Activated CD8-positive, alpha-beta T cell treated with anti-CD3 and anti-CD28 coated beads, Interleukin-2, amount 10 ng/mL, durations not matched to agents 7 days and 5 days (primary cell): ENCODE results near the gene SLC25A48. TPM values are rescaled to one million over a fixed set of nuclear protein-coding genes. Genes with fewer than 3 reads are reported as not detected.
"Not testable (repeated sequence)": the region's sequence is repeated elsewhere in the genome, so short reads cannot be mapped to it uniquely, and the experiment has no call there.

Experiments
- ATAC-seq: fragments of 150-1000 bp; cut with Tn5 transposase; one replicate; pipeline ENCODE4 v1.10.0; 2021; ENCODE audit warnings: moderate library complexity
- CTCF ChIA-PET: fragments of 350-600 bp; sonication (Branson Sonifier 250); formaldehyde crosslinking; loops from one replicate; lab custom pipeline; 2021; ENCODE audit warnings: antibody characterized with exemption; lab: Charles Lee
- POLR2A ChIA-PET: fragments of 350-600 bp; sonication (Branson Sonifier 250); formaldehyde crosslinking; loops from one replicate; lab custom pipeline; 2021; ENCODE audit warnings: antibody characterized with exemption; lab: Charles Lee
- DNase-seq: peaks from one replicate; pipeline ENCODE4 v3.0.0-alpha.2; 2020
- H3K27ac Mint-ChIP-seq: one replicate; pipeline ENCODE4 v1.8.0; 2021; ENCODE audit warnings: mild to moderate bottlenecking, mixed read lengths
- H3K27me3 Mint-ChIP-seq: one replicate; pipeline ENCODE4 v1.8.0; 2021; ENCODE audit warnings: low read depth, mixed read lengths
- H3K36me3 Mint-ChIP-seq: one replicate; pipeline ENCODE4 v1.8.0; 2021; ENCODE audit warnings: low read depth, mixed read lengths
- H3K4me1 Mint-ChIP-seq: one replicate; pipeline ENCODE4 v1.8.0; 2021; ENCODE audit warnings: low read depth, mixed read lengths
- H3K4me3 Mint-ChIP-seq: one replicate; pipeline ENCODE4 v1.8.0; 2021; ENCODE audit warnings: mild to moderate bottlenecking, mixed read lengths
- H3K9me3 Mint-ChIP-seq: one replicate; pipeline ENCODE4 v1.8.0; 2022; ENCODE audit warnings: mixed read lengths; ENCODE audit not compliant: insufficient read depth
- total RNA-seq, 2 experiments: library from RNA; stranded (reverse); gene quantifications; one replicate each; pipeline ENCODE4 v1.2.3, GENCODE V29; 2021

SLC25A48 gene
- total RNA-seq, 2 experiments from 2014 or later: not detected

DNA sequence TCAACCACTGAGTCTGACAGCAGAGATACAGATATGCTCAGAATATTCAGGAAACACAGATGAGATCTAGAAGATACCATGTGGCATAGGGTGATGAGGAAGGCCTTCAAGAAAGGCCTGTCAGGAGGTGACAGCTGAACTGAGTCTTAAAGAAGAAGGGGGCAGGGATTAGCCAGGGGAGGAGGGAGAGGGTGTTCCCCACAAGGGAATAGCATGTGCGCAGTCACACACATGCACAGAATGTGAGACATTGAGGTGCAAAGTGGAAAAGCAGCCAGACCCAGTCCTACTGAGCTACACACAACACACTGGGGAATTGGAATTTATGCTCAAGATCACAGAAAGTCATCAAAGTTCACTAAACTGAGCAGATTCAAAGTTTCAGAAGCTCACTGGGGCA is 3.0 kb upstream of the SLC25A48 start:
- DNase-seq (no peak), ATAC-seq (no peak)
- no peak overlapping the region for H3K4me3 Mint-ChIP-seq
- H3K27ac Mint-ChIP-seq: no peak overlapping the region
- ChIA-PET CTCF (interaction anchor here (2.1 to 3.2 kb wide), 3 partner anchors 266 to 369 kb away, joined by 12 to 30 read pairs (median 19); no protein-coding TSS in a partner anchor), POLR2A (no interaction called here)
- H3K36me3 Mint-ChIP-seq: no peaks in the 10 kb centered on the region
- no peaks in the 10 kb centered on the region for H3K9me3 Mint-ChIP-seq
- H3K27me3 Mint-ChIP-seq: peaks cover 32% of the 10 kb centered on the region
- peaks cover 3% of the 10 kb centered on the region for H3K4me1 Mint-ChIP-seq

DNA sequence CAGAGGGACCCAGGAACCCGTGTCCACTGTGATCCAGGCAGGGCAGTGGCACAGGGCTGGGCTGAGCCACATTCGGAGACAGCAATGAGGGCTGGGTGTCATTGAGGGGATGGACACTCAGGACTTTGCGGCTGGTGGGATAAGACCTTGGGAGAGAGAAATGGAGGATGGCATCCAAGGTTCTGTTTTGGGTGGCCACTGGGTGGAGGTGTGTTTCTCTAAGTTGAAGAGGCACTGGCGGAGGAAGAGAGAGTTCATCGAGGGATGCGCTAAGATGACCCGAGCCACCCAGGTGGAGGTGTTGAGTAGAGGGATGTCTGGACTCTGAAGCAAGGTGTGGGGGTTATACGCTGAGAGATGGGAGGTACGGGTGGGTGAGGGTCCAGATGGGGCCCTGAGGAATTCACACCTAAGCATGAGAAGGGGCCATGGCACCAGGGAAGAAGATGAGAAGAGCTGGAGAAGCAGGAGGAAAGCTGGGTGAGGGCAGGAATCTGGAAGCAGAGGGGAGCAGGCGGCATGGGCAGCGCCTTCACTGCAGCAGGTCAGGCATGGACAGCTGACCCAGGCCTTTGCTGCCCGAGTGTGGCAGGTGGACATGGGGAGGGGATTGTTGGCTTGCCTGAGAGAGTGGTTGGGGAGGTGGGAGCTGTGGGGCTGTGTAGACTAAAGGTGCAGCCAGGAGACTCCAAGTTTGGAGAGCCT is 2.5 kb upstream of the SLC25A48 start:
- Mint-ChIP-seq H3K9me3 (no peaks in the 10 kb centered on the region), H3K4me1 (peaks cover 3% of the 10 kb centered on the region), H3K27ac (no peak overlapping the region), H3K36me3 (no peaks in the 10 kb centered on the region), H3K27me3 (peaks cover 36% of the 10 kb centered on the region), H3K4me3 (no peak overlapping the region)
- no peak for ATAC-seq
- ChIA-PET POLR2A (no interaction called here), CTCF (interaction anchor here (2.4 to 3.2 kb wide), 2 partner anchors 267 to 370 kb away, joined by 12 to 19 read pairs; no protein-coding TSS in a partner anchor)
- DNase-seq: no peak

DNA sequence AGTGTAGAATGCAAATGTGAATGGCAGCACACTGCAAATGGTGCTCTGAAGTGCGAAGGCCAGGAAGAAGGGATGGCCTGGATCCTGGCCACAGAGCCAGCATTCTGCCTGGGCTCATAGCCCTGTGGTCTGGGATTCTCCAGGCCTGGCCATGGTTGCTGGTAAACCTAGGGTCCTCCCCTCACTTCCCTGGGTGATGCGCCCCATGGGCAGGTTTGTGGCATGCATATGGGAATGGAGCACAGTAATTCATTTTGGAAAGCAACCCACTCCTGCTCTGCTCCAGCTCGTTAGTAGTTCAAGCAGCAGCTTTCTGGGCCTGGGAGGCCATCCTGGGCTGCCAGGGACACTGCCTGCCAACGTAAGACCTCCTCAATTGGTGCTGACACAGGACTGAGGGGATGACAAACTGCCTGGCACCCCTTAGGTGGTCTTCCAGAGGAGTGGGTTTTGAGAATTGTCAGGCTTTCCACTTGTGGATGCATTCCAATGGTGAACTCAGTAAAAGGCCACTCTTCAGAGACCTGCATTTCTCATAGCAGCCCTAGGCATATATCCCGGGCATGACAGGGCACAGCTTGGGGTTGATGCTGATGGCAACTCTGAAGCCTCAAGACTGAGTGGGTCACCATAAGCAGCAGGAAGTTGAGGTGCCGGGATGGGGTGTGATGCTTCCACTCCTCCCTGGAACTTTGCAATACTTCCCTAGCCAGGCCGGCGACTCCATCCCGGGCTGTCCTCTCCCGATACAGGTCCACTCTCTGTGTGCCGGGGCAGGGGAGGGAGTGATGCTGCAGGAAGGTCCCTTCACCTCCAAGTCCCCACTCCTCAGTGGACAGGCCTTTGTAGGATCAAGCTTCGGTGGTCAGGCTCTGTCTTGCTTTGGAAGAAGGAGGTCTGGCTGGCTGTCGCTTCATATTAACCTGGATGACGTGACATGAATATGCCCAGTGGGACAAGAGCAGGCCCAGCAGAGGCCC is 1.2 kb upstream of the SLC25A48 start:
- no peaks in the 10 kb centered on the region for H3K9me3 Mint-ChIP-seq
- H3K36me3 Mint-ChIP-seq: no peaks in the 10 kb centered on the region
- H3K4me1 Mint-ChIP-seq: peaks cover 3% of the 10 kb centered on the region
- CTCF ChIA-PET: interaction anchor here (1.1 kb wide), 1 partner anchor 272 kb away, joined by 3 read pairs; no protein-coding TSS in a partner anchor
- peaks cover 39% of the 10 kb centered on the region for H3K27me3 Mint-ChIP-seq
- DNase-seq (no peak), ATAC-seq (no peak)
- H3K4me3 Mint-ChIP-seq: no peak overlapping the region
- POLR2A ChIA-PET: no interaction called here
- no peak overlapping the region for H3K27ac Mint-ChIP-seq

DNA sequence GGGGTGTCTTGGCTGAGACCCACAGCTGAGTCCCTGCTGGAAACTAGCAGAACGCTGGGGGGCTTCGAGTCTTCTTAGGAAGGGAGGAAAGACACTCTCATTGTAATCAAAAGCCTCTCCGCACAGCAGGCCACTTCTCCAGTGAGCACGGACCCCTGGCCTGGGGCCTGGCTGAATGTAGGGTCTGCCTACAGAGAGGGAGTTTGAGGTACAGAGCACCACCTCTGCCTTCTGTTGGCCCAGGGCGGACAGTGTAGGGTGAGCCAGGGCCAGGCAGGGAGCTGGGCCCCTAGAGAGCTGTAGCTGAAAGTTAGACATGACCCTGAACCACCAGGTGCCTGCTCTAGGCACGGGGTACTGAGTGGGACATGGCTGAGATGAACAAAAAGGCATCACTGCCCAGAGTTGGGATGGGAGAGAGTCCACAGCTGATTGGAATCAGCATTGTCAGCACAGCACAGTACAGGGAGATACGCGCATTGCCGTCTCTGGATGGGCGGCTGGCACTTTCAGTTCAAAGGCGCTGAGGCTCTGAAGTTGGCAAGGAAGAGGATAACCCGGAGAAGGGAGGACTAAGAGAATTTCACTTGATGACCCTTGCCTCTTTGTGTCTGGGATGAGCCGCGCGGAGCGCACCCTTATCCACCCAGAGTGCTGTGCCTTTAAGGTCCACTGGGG is 363 bp upstream of the SLC25A48 start:
- Mint-ChIP-seq H3K4me1 (peaks cover 3% of the 10 kb centered on the region), H3K9me3 (no peaks in the 10 kb centered on the region), H3K27me3 (peaks cover 41% of the 10 kb centered on the region), H3K27ac (no peak overlapping the region), H3K4me3 (no peak overlapping the region), H3K36me3 (no peaks in the 10 kb centered on the region)
- peak; percentile 31 for ATAC-seq
- DNase-seq: no peak
- ChIA-PET CTCF (interaction anchor here (0.5 to 1.7 kb wide), 3 partner anchors 273 to 1500 kb away, joined by 3 to 7 read pairs (median 3); no protein-coding TSS in a partner anchor), POLR2A (no interaction called here)

DNA sequence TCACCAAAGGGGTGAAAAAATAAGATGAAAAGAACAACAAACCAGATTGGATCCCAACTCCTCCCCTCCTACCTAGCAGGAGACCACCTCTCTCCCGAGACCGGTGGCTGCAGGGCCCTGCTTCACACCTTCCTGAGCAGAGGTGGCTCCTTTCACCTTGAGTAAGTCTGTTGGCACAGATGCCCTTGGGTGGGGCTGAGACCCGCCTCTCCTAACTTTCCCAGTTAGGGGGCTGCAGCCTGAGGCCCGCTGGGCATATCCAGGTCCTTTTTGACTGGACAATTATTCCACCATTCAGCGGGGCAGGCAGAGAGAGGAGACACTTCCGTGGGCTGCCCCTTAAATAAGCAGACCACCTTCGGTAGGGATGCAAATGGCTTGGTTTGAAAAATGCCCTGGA is 1.3 kb downstream of the SLC25A48 start:
- CTCF ChIA-PET: interaction anchor here (1.0 to 1.7 kb wide), 2 partner anchors 270 to 275 kb away, joined by 3 to 7 read pairs; no protein-coding TSS in a partner anchor
- no peaks in the 10 kb centered on the region for H3K4me1 Mint-ChIP-seq
- H3K36me3 Mint-ChIP-seq: no peaks in the 10 kb centered on the region
- POLR2A ChIA-PET: no interaction called here
- H3K9me3 Mint-ChIP-seq: no peaks in the 10 kb centered on the region
- ATAC-seq: no peak
- H3K27me3 Mint-ChIP-seq: peaks cover 43% of the 10 kb centered on the region
- no peak for DNase-seq
- no peak overlapping the region for H3K27ac Mint-ChIP-seq
- no peak overlapping the region for H3K4me3 Mint-ChIP-seq

DNA sequence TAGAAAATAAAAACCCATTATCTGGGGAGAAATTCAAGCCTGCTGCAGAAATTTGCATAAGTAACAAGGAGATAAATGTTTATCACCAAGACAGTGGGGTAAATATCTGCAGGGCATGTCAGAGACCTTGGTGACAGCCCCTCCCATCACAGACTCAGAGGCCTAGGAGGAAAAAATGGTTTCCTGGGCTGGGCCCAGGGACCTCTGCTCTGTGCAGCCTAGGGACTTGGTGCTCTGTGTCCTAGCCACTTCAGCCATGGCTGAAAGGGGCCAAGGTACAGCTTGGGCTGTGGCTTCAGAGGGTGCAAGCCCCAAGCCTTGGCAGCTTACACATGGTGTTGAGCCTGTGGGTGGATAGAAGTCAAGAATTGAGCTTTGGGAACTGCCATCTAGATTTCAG is 3.9 kb downstream of the SLC25A48 start:
- H3K4me1 Mint-ChIP-seq, DNase-seq, H3K9me3 Mint-ChIP-seq, CTCF ChIA-PET, H3K27ac Mint-ChIP-seq, ATAC-seq, H3K4me3 Mint-ChIP-seq, H3K36me3 Mint-ChIP-seq, POLR2A ChIA-PET: not testable (repeated sequence)
- peaks cover 36% of the 10 kb centered on the region for H3K27me3 Mint-ChIP-seq

DNA sequence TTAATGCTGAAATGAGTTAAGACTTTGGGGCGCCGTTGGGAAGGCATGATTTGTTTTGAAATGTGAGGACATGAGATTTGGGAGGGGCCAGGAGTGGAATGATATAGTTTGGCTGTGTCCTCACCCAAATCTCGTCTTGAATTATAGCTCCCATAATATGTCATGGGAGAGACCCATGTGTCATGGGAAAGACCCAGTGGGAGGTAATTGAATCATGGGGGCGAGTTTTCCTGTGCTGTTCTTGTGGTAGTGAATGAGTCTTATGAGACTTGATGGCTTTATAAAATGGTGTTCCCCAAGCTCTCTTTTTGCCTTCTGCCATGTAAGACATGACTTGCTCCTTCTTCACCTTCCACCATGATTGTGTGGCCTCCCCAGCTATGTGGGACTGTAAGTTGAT is 5.1 kb downstream of the SLC25A48 start:
- CTCF ChIA-PET: no interaction called here
- POLR2A ChIA-PET: no interaction called here

DNA sequence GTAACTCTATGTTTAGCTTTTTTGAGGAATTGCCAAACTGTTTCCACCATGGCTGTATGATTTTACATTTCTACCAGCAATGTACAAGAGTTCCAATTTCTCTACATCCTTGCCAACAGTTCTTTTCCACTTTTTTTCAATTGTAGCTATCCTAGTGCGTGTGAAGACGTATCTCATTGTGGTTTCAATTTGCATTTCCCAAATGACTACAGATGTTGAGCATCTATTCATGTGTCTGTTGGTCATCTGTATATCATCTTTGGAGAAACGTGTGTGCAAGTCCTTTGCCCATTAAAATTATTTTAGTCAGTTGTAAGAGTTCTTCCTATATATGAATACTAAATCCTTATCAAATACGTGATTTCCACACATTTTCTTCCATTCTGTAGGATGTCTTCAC is 6.5 kb downstream of the SLC25A48 start:
- Mint-ChIP-seq H3K4me1 (no peaks in the 10 kb centered on the region), H3K27ac (no peak overlapping the region), H3K36me3 (no peaks in the 10 kb centered on the region), H3K27me3 (peaks cover 21% of the 10 kb centered on the region), H3K9me3 (no peaks in the 10 kb centered on the region), H3K4me3 (no peak overlapping the region)
- CTCF ChIA-PET: interaction anchor here (1.7 kb wide), 1 partner anchor 11 kb away, joined by 4 read pairs; no protein-coding TSS in a partner anchor
- ATAC-seq: no peak
- DNase-seq: no peak
- POLR2A ChIA-PET: no interaction called here

More for the DNA sequence above, 5.1 kb downstream of the SLC25A48 start:
- ATAC-seq: no peak
- no peak for DNase-seq
- Mint-ChIP-seq H3K9me3 (no peaks in the 10 kb centered on the region), H3K4me3 (no peak overlapping the region), H3K27me3 (peaks cover 29% of the 10 kb centered on the region), H3K36me3 (no peaks in the 10 kb centered on the region), H3K27ac (no peak overlapping the region), H3K4me1 (no peaks in the 10 kb centered on the region)

DNA sequence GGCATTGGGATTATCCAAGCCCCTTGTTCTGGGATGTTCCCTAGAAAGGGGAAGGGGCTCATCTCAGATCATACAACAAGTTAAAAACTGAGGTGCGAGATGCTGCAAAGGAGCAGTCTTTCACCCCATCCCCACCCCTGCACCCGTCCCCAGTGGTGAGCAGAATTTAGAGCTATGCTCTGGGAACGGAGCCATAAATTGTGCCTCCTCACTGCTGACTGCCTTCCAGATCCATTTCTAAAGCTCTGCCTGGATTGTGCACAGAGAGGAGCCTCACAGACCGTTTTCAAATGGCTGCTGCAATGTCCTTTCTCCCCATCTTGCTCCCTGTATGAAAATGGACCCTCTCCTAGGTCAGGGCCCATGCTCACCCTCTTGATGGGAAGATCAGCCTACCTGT is 8.3 kb downstream of the SLC25A48 start:
- no peaks in the 10 kb centered on the region for H3K9me3 Mint-ChIP-seq
- H3K4me3 Mint-ChIP-seq: no peak overlapping the region
- CTCF ChIA-PET: no interaction called here
- POLR2A ChIA-PET: no interaction called here
- H3K4me1 Mint-ChIP-seq: no peaks in the 10 kb centered on the region
- H3K27ac Mint-ChIP-seq: no peak overlapping the region
- H3K36me3 Mint-ChIP-seq: no peaks in the 10 kb centered on the region
- peaks cover 9% of the 10 kb centered on the region for H3K27me3 Mint-ChIP-seq
- ATAC-seq: no peak
- DNase-seq: no peak

DNA sequence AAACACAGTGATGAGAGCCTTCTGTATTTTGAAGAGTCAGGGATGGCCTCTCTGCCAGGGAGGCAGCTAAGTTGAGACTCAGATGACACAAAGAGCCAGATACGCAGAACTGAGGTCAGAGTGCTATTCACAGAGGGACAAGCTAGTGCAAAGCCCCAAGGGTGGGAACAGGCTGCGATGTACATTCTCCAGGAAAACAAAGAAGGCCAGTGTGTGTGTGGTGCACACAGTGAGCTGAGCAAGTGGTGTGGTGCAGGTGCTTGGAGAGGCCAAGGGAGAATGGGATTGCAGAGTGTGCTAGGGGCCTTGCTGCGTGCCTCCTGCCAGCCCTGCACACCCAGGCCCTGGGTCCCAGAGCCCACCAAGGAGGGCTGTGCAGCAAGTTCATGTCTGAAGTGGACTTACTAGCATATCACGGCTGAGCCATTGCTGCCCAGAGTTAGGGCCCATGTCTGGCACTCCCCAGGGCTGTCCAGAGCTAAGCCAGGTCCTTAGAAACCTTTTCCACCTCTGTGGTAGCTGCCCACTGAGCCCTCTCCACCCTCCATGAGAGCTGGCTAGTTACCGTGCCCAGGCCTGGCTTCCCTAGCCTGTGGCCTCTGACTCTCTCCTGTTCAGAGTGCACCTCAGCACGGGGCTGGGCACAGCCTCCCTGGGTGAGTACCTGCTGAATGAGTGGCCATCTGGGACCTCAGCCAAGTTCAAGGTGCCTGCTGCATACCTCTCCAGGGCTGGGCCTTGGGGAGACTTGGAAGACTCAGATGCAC is 9.3 kb downstream of the SLC25A48 start:
- H3K4me1 Mint-ChIP-seq: no peaks in the 10 kb centered on the region
- no peaks in the 10 kb centered on the region for H3K9me3 Mint-ChIP-seq
- ATAC-seq (no peak), DNase-seq (no peak)
- no peaks in the 10 kb centered on the region for H3K36me3 Mint-ChIP-seq
- H3K27me3 Mint-ChIP-seq: peaks cover 9% of the 10 kb centered on the region
- ChIA-PET POLR2A (no interaction called here), CTCF (no interaction called here)
- no peak overlapping the region for H3K27ac Mint-ChIP-seq
- H3K4me3 Mint-ChIP-seq: no peak overlapping the region

DNA sequence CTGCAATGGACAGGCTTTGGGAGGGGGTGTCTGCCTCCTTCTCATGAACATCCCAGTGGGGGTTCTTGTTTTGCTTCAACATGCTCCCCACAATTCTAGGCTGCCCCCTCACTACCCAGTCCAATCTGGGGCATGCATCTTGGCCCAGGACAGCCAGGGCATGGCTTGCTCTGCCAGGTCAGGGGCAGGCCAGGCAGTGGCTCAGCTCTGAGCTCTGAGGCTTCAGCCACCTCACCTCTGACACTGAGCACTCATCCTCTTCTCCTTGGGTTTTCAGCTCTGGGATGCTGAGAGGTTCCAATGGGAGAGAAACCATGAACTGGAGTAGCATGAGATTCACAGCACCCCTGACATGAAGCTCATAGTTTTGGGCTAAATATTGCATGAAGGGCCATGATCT is 11.8 kb downstream of the SLC25A48 start:
- no peaks in the 10 kb centered on the region for H3K9me3 Mint-ChIP-seq
- H3K36me3 Mint-ChIP-seq: no peaks in the 10 kb centered on the region
- peaks cover 3% of the 10 kb centered on the region for H3K27me3 Mint-ChIP-seq
- no peak for ATAC-seq
- CTCF ChIA-PET: no interaction called here
- DNase-seq: no peak
- POLR2A ChIA-PET: no interaction called here
- no peaks in the 10 kb centered on the region for H3K4me1 Mint-ChIP-seq
- no peak overlapping the region for H3K4me3 Mint-ChIP-seq
- no peak overlapping the region for H3K27ac Mint-ChIP-seq
